PC-3 (cell line): ENCODE measurements around the gene NLRP4.

Experiments
- EZH2 ChIP-seq: fragments of 300-600 bp; sonication (generic); IDR thresholded peaks from one replicate; pipeline ENCODE4 v1.6.1; 2017; ENCODE audit warnings: antibody characterized with exemption, mild to moderate bottlenecking, low read length; ENCODE audit not compliant: unreplicated experiment
- EZH2phosphoT487 ChIP-seq: fragments of 300-600 bp; sonication (generic); IDR thresholded peaks from 2 replicates; pipeline ENCODE4 v1.6.1; 2018; ENCODE audit warnings: mild to moderate bottlenecking, antibody characterized with exemption, low read length, borderline replicate concordance
- TF ChIP-seq, protein P1 (sequence below): fragments of 300-600 bp; sonication (generic); conservative IDR thresholded peaks from 2 replicates; pipeline ENCODE4 v1.5.1; 2017; ENCODE audit warnings: antibody characterized with exemption, low read depth, mild to moderate bottlenecking, low read length

DNA sequence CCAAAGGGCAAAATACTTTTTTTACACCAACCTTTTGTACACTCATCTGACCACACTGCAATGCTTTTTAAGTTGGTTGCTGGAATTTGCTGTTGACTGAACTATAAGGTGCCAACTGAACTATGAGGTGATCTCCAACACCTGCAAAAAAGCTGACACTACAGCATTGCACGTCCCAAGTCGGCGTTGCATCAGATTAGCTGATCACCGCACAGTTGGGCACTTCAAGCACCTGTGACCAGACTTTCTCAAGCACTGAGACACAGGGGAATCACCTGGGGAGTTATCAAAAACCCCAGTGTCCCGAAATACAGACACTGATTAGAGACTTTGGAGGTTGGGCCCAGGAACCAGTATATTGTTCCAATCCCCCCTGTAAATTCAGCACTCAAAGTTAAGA is 5.7 kb upstream of the NLRP4 start:
- TF ChIP-seq, protein P1, sequence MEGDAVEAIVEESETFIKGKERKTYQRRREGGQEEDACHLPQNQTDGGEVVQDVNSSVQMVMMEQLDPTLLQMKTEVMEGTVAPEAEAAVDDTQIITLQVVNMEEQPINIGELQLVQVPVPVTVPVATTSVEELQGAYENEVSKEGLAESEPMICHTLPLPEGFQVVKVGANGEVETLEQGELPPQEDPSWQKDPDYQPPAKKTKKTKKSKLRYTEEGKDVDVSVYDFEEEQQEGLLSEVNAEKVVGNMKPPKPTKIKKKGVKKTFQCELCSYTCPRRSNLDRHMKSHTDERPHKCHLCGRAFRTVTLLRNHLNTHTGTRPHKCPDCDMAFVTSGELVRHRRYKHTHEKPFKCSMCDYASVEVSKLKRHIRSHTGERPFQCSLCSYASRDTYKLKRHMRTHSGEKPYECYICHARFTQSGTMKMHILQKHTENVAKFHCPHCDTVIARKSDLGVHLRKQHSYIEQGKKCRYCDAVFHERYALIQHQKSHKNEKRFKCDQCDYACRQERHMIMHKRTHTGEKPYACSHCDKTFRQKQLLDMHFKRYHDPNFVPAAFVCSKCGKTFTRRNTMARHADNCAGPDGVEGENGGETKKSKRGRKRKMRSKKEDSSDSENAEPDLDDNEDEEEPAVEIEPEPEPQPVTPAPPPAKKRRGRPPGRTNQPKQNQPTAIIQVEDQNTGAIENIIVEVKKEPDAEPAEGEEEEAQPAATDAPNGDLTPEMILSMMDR: no peak
- TF ChIP-seq EZH2 (no peak), EZH2phosphoT487 (no peak)
